ENCODE measurements around the gene PRLHR.

DNA sequence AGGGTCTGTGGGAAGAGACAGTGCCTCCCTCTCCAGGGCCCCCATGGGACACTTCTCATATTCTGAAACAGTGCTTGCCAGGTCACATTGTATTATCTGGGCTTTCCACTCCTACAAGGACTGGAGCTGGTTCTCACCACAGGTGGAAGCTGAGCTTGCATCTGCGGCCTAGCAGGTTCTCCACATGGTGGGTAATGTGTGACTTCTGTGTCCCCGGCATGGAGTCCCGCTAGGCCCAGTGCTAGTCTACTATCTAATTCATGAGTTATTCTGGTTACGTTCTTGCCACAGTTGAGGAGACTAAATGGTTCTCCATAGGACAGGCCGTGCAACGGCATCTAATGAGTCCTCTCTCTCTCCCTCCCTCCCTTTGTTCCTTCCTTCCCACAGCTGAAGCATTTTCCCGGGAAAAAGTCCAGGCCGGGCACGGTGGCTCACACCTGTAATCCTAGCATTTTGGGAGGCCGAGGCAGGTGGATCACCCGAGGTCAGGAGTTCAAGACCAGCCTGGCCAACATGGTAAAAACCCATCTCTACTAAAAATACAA is 27.7 kb downstream of the PRLHR start:
- no peak for TF ChIP-seq BACH2 (CRISPR knock-in tag; IDR thresholded peaks at IDR 0.05; ENCODE audit: borderline replicate concordance)
- no peak for TF ChIP-seq ZNF565 (CRISPR knock-in tag; conservative IDR thresholded peaks at IDR 0.05; ENCODE audit: low read depth)
- TF ChIP-seq, protein P1, sequence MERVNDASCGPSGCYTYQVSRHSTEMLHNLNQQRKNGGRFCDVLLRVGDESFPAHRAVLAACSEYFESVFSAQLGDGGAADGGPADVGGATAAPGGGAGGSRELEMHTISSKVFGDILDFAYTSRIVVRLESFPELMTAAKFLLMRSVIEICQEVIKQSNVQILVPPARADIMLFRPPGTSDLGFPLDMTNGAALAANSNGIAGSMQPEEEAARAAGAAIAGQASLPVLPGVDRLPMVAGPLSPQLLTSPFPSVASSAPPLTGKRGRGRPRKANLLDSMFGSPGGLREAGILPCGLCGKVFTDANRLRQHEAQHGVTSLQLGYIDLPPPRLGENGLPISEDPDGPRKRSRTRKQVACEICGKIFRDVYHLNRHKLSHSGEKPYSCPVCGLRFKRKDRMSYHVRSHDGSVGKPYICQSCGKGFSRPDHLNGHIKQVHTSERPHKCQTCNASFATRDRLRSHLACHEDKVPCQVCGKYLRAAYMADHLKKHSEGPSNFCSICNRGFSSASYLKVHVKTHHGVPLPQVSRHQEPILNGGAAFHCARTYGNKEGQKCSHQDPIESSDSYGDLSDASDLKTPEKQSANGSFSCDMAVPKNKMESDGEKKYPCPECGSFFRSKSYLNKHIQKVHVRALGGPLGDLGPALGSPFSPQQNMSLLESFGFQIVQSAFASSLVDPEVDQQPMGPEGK (CRISPR knock-in tag; IDR thresholded peaks at IDR 0.05; ENCODE audit: borderline replicate concordance) = no peak
- TF ChIP-seq ZFP30 (CRISPR knock-in tag; IDR thresholded peaks at IDR 0.05) = no peak
- no peak for TF ChIP-seq TCF4 (CRISPR knock-in tag; IDR thresholded peaks at IDR 0.05; ENCODE audit: borderline replicate concordance)
- no peak for TF ChIP-seq PPARA (CRISPR knock-in tag; IDR thresholded peaks at IDR 0.05; ENCODE audit: borderline replicate concordance)
- TF ChIP-seq, protein P2, sequence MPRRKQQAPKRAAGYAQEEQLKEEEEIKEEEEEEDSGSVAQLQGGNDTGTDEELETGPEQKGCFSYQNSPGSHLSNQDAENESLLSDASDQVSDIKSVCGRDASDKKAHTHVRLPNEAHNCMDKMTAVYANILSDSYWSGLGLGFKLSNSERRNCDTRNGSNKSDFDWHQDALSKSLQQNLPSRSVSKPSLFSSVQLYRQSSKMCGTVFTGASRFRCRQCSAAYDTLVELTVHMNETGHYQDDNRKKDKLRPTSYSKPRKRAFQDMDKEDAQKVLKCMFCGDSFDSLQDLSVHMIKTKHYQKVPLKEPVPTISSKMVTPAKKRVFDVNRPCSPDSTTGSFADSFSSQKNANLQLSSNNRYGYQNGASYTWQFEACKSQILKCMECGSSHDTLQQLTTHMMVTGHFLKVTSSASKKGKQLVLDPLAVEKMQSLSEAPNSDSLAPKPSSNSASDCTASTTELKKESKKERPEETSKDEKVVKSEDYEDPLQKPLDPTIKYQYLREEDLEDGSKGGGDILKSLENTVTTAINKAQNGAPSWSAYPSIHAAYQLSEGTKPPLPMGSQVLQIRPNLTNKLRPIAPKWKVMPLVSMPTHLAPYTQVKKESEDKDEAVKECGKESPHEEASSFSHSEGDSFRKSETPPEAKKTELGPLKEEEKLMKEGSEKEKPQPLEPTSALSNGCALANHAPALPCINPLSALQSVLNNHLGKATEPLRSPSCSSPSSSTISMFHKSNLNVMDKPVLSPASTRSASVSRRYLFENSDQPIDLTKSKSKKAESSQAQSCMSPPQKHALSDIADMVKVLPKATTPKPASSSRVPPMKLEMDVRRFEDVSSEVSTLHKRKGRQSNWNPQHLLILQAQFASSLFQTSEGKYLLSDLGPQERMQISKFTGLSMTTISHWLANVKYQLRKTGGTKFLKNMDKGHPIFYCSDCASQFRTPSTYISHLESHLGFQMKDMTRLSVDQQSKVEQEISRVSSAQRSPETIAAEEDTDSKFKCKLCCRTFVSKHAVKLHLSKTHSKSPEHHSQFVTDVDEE (CRISPR knock-in tag; IDR thresholded peaks at IDR 0.05) = no peak
- TF ChIP-seq TOX (CRISPR knock-in tag; IDR thresholded peaks at IDR 0.05; ENCODE audit: borderline replicate concordance) = no peak
- TF ChIP-seq, protein P3, sequence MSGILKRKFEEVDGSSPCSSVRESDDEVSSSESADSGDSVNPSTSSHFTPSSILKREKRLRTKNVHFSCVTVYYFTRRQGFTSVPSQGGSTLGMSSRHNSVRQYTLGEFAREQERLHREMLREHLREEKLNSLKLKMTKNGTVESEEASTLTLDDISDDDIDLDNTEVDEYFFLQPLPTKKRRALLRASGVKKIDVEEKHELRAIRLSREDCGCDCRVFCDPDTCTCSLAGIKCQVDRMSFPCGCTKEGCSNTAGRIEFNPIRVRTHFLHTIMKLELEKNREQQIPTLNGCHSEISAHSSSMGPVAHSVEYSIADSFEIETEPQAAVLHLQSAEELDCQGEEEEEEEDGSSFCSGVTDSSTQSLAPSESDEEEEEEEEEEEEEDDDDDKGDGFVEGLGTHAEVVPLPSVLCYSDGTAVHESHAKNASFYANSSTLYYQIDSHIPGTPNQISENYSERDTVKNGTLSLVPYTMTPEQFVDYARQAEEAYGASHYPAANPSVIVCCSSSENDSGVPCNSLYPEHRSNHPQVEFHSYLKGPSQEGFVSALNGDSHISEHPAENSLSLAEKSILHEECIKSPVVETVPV (CRISPR knock-in tag; IDR thresholded peaks at IDR 0.05) = no peak
- TF ChIP-seq ZFP3 (CRISPR knock-in tag; IDR thresholded peaks at IDR 0.05) = no peak
- TF ChIP-seq ISL1 (CRISPR knock-in tag; IDR thresholded peaks at IDR 0.05) = no peak
- TF ChIP-seq ARNTL (CRISPR knock-in tag; IDR thresholded peaks at IDR 0.05; ENCODE audit: borderline replicate concordance, low read depth) = no peak
